Ovary (tissue), 9 donors: Measurements from ENCODE around the gene TYW5. TPM values are rescaled to one million over a fixed set of nuclear protein-coding genes. Genes with fewer than 3 reads are reported as not detected.

ENCODE experiments used
- DNase-seq, 5 donors: peaks; one replicate each; pipeline ENCODE4 v3.0.0-alpha.2; 2019 to 2020
- H3K27ac ChIP-seq, 2 donors: fragments of 200-600 bp; one replicate each; pipeline versions ENCODE4 v1.5.1 to v1.8.0; 2019 to 2022
- H3K27me3 ChIP-seq: fragments of 200-600 bp; one replicate; pipeline ENCODE4 v1.8.0; 2022
- H3K36me3 ChIP-seq: fragments of 200-600 bp; sonication (generic); one replicate; pipeline ENCODE4 v1.5.1; 2019
- H3K4me1 ChIP-seq: one replicate; pipeline ENCODE4 v1.8.1; 2013; ENCODE audit warnings: mild to moderate bottlenecking, moderate library complexity; ENCODE audit not compliant: insufficient read depth
- H3K4me3 ChIP-seq: fragments of 200-600 bp; sonication (generic); one replicate; pipeline ENCODE4 v1.5.1; 2017
- H3K9me3 ChIP-seq, 2 donors: fragments of 200-600 bp in 1 of 2; sonication (generic) in 1 of 2; one replicate each; pipeline versions ENCODE4 v1.5.1 to v1.8.1; 2013 to 2019; ENCODE audit warnings: mild to moderate bottlenecking in 1 of 2, moderate library complexity in 1 of 2
- EP300 ChIP-seq: sonication (generic); formaldehyde crosslinking; IDR thresholded peaks from one replicate; pipeline ENCODE4 v1.6.1; 2017; ENCODE audit warnings: antibody characterized with exemption
- POLR2A ChIP-seq: fragments of 450-650 bp; IDR thresholded peaks from one replicate; pipeline ENCODE4 v1.6.1; 2017; ENCODE audit warnings: antibody characterized with exemption, mild to moderate bottlenecking, moderate library complexity
- WGBS, 3 donors: extraction: QIAGEN DNeasy Blood & Tissue Kit in 1 of 3; methylation state at CpG; one replicate each; pipeline versions ENCODE4 v1.1.5 to v1.1.7; 2013 to 2017; 5-methylcytosine and 5-hydroxymethylcytosine counted together
- intact Hi-C, 4 donors: fragments of 100-400 bp; cut with DNase I; formaldehyde crosslinking; loops; one replicate each; pipeline versions ENCODE4 v1.11.0 to v1.15.1; 2022 to 2023
- polyA plus RNA-seq, 2 donors: library from polyadenylated mRNA; stranded (reverse); fragments of 200-250 nt in 1 of 2; fragments of 350-450 nt in 1 of 2; fragmentation: Illumina TruSeq in 1 of 2; extraction: RNeasy Lipid Tissue Mini Kit (QIAGEN cat#74804) in 1 of 2; gene quantifications; one replicate each; pipeline ENCODE4 v1.2.3, GENCODE V29; 2013 to 2014
- total RNA-seq, 7 donors: library from RNA; depleted of rRNA in 2 of 7; stranded (reverse); fragments of >200 nt in 2 of 7; fragmentation: NEBNext Ultra II Directional in 3 of 7; extraction: Animal tissue kit (Norgen Biotek cat#: 25700) in 3 of 7; gene quantifications; one replicate each; pipeline versions ENCODE4 v1.1.0 to v1.2.4, GENCODE V29; 2016 to 2023
- TF ChIP-seq, protein P1 (sequence below), 3 donors: fragments of 450-650 bp in 2 of 3; fragments of 200-600 bp in 1 of 3; IDR thresholded peaks; one replicate each; pipeline versions ENCODE4 v1.5.1 to v1.8.0; 2016 to 2022; ENCODE audit warnings: antibody characterized with exemption in 3 of 3, mild to moderate bottlenecking in 1 of 3
- donor health status: DM: no; HTN: no; CAD: no; lungs with moderate emphysema.
- donor health status: DM: no; HTN: no; CAD: no.
- donor health status: Bipolar disorder and iron deficiency.
- donor health status: DM: yes; HTN: yes; CAD: no.
- donor health status: DM: no; HTN: no; CAD: no.
- donor health status: DM: yes; HTN: yes; CAD: no.

The TYW5 gene
- total and polyA plus RNA-seq, 9 donors, result 2.8 to 7.5 (median 5.7) TPM

DNA sequence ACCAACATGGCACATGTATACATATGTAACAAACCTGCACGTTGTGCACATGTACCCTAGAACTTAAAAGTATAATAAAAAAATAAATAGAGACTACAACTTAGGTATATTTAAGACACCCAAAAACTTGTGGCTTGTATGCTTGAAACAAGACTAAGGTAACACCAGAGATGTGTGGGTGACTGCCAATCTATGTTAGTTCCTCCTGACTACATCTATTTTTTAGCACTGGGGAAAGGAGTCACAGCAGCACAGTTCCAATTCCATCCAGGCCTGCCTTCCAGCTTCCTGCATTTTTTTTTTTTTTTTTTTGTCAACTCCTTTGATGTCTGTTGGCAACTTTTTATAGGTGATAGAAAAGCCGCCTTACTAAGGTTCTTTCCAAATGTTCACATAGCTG, 26.0 kb downstream of the TYW5 start:
- no peak overlapping the region for H3K4me3 ChIP-seq
- no peak overlapping the region for H3K27ac ChIP-seq
- DNase-seq, result no peak
- no peaks in the 10 kb centered on the region for H3K27me3 ChIP-seq
- intact Hi-C loops, result no loop called here
- TF ChIP-seq POLR2A (no peak), EP300 (no peak)
- TF ChIP-seq, protein P1, sequence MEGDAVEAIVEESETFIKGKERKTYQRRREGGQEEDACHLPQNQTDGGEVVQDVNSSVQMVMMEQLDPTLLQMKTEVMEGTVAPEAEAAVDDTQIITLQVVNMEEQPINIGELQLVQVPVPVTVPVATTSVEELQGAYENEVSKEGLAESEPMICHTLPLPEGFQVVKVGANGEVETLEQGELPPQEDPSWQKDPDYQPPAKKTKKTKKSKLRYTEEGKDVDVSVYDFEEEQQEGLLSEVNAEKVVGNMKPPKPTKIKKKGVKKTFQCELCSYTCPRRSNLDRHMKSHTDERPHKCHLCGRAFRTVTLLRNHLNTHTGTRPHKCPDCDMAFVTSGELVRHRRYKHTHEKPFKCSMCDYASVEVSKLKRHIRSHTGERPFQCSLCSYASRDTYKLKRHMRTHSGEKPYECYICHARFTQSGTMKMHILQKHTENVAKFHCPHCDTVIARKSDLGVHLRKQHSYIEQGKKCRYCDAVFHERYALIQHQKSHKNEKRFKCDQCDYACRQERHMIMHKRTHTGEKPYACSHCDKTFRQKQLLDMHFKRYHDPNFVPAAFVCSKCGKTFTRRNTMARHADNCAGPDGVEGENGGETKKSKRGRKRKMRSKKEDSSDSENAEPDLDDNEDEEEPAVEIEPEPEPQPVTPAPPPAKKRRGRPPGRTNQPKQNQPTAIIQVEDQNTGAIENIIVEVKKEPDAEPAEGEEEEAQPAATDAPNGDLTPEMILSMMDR (IDR thresholded peaks at IDR 0.05), result no peak
- H3K9me3 ChIP-seq, result no peaks in the 10 kb centered on the region
- WGBS, 3 donors, result 76 to 81% (median 80%) methylated on average over 2 of the region's 2 CpGs
- no peaks in the 10 kb centered on the region for H3K4me1 ChIP-seq
- H3K36me3 ChIP-seq, result no peaks in the 10 kb centered on the region

DNA sequence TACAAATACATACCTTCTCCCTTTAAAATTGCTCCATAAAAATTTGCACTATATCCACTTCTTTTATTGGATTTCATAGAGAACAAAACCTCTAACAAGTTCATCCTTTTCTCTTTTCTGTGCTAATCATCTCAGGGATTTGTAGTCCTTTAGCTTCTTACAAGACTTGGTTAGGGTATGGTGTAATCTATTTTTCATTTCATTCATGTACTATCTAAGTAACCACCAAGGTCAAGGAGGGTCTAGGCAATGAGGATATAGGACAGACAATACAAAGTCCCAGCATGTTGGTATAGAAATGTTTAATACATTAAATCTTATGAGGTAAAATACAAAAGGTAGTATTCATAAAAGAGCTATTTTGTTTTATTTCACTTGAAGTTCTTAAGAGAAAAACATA, 26.7 kb downstream of the TYW5 start:
- intact Hi-C loops, result no loop called here
- Histone ChIP-seq H3K36me3 (no peaks in the 10 kb centered on the region), H3K27ac (no peak overlapping the region), H3K4me1 (no peaks in the 10 kb centered on the region), H3K9me3 (no peaks in the 10 kb centered on the region), H3K4me3 (no peak overlapping the region), H3K27me3 (no peaks in the 10 kb centered on the region)
- TF ChIP-seq, protein P1 (IDR thresholded peaks at IDR 0.05), result no peak
- TF ChIP-seq POLR2A (no peak), EP300 (no peak)
- no peak for DNase-seq

DNA sequence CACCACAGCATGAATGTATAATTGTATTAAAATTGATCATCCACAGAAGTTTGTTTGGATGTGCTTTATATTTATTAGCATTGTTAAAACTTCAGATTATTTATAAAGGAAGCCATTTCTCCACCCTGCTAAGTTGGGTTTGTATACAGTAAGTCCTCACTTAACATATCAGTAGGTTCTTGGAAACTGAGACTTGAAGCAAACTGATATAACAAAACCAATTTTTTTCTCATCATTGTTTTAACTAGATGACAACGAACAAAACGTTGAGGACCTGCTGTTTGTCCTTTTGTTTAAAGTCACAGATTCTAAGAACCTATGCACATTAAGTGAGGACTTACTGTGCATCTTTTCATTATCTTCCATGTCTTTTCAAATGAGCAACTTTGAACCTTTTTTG, 27.1 kb downstream of the TYW5 start:
- 29 to 36% (median 32%) methylated on average over 2 of the region's 2 CpGs for WGBS, 3 donors
- Histone ChIP-seq H3K4me3 (no peak overlapping the region), H3K27ac (no peak overlapping the region), H3K27me3 (no peaks in the 10 kb centered on the region), H3K36me3 (no peaks in the 10 kb centered on the region), H3K4me1 (no peaks in the 10 kb centered on the region), H3K9me3 (no peaks in the 10 kb centered on the region)
- TF ChIP-seq, protein P1 (IDR thresholded peaks at IDR 0.05), result no peak
- TF ChIP-seq POLR2A (no peak), EP300 (no peak)
- DNase-seq, result no peak
- intact Hi-C loops, result no loop called here

DNA sequence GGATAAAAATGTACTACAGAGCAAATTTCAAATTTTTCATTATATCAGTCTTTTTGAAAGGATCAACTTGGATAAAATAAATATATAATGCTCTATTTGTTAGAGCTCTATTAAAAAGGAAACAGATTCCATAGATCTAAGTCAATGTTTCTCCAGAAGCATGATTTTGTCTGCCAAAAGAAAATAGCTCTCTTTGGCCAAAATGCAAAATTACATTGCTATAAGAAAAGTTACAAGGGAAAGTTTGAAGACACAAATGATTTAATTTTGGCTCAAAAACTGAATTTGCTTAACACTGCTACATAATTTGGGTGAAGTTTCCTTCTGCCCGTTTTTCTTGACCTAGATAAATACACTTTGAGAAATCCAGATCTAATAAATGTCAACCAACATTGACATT, 28.5 kb downstream of the TYW5 start:
- WGBS, 3 donors, result 37 to 55% (median 43%) methylated on average over 1 of the region's 1 CpG
- no peaks in the 10 kb centered on the region for H3K36me3 ChIP-seq
- intact Hi-C loops, result no loop called here
- no peak overlapping the region for H3K27ac ChIP-seq
- no peak overlapping the region for H3K4me3 ChIP-seq
- no peaks in the 10 kb centered on the region for H3K9me3 ChIP-seq
- H3K4me1 ChIP-seq, result no peaks in the 10 kb centered on the region
- TF ChIP-seq, protein P1 (IDR thresholded peaks at IDR 0.05), result no peak
- TF ChIP-seq POLR2A (no peak), EP300 (no peak)
- DNase-seq, result no peak
- H3K27me3 ChIP-seq, result no peaks in the 10 kb centered on the region

DNA sequence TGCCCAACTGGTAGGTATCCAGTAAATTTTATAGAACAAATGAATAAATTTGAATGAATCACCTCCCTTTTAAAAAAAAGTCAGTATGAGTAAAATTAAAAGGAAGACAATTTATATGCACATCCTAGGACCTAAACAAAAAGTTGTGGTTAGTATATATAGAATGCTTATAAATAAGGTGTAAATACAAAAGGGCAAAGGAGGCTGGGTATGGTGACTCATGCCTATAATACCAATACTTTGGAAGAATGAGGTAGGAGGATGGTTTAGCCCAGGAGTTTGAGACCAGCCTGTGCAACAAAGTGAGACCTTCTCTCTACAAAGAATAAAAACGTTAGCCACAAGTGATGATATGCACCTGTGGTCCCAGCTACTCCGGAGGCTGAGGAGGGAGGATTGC, 31.4 kb downstream of the TYW5 start:
- Histone ChIP-seq H3K27me3 (no peaks in the 10 kb centered on the region), H3K4me3 (no peak overlapping the region), H3K9me3 (no peaks in the 10 kb centered on the region), H3K36me3 (no peaks in the 10 kb centered on the region), H3K27ac (no peak overlapping the region), H3K4me1 (no peaks in the 10 kb centered on the region)
- TF ChIP-seq EP300 (no peak), POLR2A (no peak)
- TF ChIP-seq, protein P1 (IDR thresholded peaks at IDR 0.05), result no peak
- 6 to 13% (median 13%) methylated on average over 2 of the region's 2 CpGs for WGBS, 3 donors
- DNase-seq, result no peak
- intact Hi-C loops, result no loop called here
